ENCODE results near the gene LY6G5C.

The LY6G5C gene

GRCh38 chr6:31642798-31643570 lies 37.9 kb downstream of the LY6G5C start:
- Histone ChIP-seq H3K27ac (no peak overlapping the region), H3K9me3 (no peaks in the 10 kb centered on the region), H3K4me2 (no peak overlapping the region), H4K20me1 (peaks cover 77% of the 10 kb centered on the region), H3K4me3 (no peak overlapping the region), H3K9ac (no peak overlapping the region), H3K27me3 (no peaks in the 10 kb centered on the region), H3K36me3 (peaks cover 99% of the 10 kb centered on the region), H3K4me1 (no peaks in the 10 kb centered on the region)
- no peak for TF ChIP-seq Cebpa-rat (IDR thresholded peaks at IDR 0.05)

GRCh38 chr6:31641370-31641769 lies 39.5 kb downstream of the LY6G5C start:
- Histone ChIP-seq H3K4me2 (no peak overlapping the region), H3K36me3 (peaks cover 97% of the 10 kb centered on the region), H3K4me1 (peaks cover 10% of the 10 kb centered on the region; the same call in 1 of the 2 replicates), H3K27me3 (no peaks in the 10 kb centered on the region), H3K27ac (no peak overlapping the region), H4K20me1 (peaks cover 89% of the 10 kb centered on the region), H3K9me3 (no peaks in the 10 kb centered on the region), H3K9ac (no peak overlapping the region), H3K4me3 (no peak overlapping the region)
- TF ChIP-seq Cebpa-rat (IDR thresholded peaks at IDR 0.05): no peak

- Histone ChIP-seq H3K9ac (no peak overlapping the region), H3K4me2 (no peak overlapping the region), H4K20me1 (peaks cover 89% of the 10 kb centered on the region), H3K4me1 (peaks cover 12% of the 10 kb centered on the region; the same call in 1 of the 2 replicates), H3K4me3 (no peak overlapping the region), H3K27ac (no peak overlapping the region), H3K36me3 (peaks cover 97% of the 10 kb centered on the region), H3K27me3 (no peaks in the 10 kb centered on the region), H3K9me3 (no peaks in the 10 kb centered on the region)
- TF ChIP-seq Cebpa-rat (IDR thresholded peaks at IDR 0.05): no peak
Observed at GRCh38 chr6:31640612-31641011, 40.3 kb downstream of the LY6G5C start.

DNA sequence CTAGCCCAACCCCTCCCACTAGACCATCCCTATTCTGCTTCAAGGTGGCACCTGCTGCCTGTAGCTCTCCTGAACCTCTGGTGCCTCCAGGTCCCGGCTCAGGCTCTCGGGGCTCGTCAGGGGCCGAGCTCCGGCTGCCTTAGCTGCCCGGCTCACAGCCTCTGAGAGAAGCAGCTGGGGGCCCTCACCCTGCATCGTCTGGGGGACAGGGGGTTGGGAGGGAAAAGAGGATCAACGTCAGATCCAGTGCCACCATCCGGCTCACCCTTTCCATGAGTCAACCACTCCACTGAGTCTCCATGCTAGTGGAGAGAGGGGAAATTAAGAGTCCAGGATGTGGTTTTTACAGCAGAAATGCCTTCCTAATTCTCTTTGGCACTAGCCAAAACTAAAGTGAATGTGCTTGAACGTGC lies 41.4 kb downstream of the LY6G5C start:
- H3K36me3 ChIP-seq: peaks cover 97% of the 10 kb centered on the region
- no peak for TF ChIP-seq Cebpa-rat (IDR thresholded peaks at IDR 0.05)
- peaks cover 12% of the 10 kb centered on the region; the same call in 1 of the 2 replicates for H3K4me1 ChIP-seq
- no peaks in the 10 kb centered on the region for H3K9me3 ChIP-seq
- no peak overlapping the region for H3K9ac ChIP-seq
- H3K27ac ChIP-seq: 0 out of 2 replicates have a peak overlapping the region, but pooled peaks have one; percentile 18
- H3K4me3 ChIP-seq: no peak overlapping the region
- H4K20me1 ChIP-seq: peaks cover 92% of the 10 kb centered on the region
- H3K27me3 ChIP-seq: no peaks in the 10 kb centered on the region
- H3K4me2 ChIP-seq: no peak overlapping the region

- Histone ChIP-seq H3K4me3 (no peak overlapping the region), H4K20me1 (peaks cover 92% of the 10 kb centered on the region), H3K4me1 (peaks cover 12% of the 10 kb centered on the region; the same call in 1 of the 2 replicates), H3K27ac (0 out of 2 replicates have a peak overlapping the region, but pooled peaks have one; percentile 18), H3K27me3 (no peaks in the 10 kb centered on the region), H3K4me2 (no peak overlapping the region), H3K9ac (no peak overlapping the region), H3K9me3 (no peaks in the 10 kb centered on the region), H3K36me3 (peaks cover 97% of the 10 kb centered on the region)
- TF ChIP-seq Cebpa-rat (IDR thresholded peaks at IDR 0.05): no peak
Observed at GRCh38 chr6:31639043-31639442, 41.8 kb downstream of the LY6G5C start.

GRCh38 chr6:31636698-31637596 lies 43.9 kb downstream of the LY6G5C start:
- Histone ChIP-seq H3K4me1 (peaks cover 12% of the 10 kb centered on the region; the same call in 1 of the 2 replicates), H3K4me3 (no peak overlapping the region), H3K9me3 (no peaks in the 10 kb centered on the region), H3K36me3 (peaks cover 98% of the 10 kb centered on the region), H4K20me1 (peaks cover 97% of the 10 kb centered on the region), H3K4me2 (peak overlapping the region; percentile 19; the same call in 1 of the 2 replicates), H3K27me3 (no peaks in the 10 kb centered on the region), H3K9ac (no peak overlapping the region), H3K27ac (no peak overlapping the region)
- no peak for TF ChIP-seq Cebpa-rat (IDR thresholded peaks at IDR 0.05)

DNA sequence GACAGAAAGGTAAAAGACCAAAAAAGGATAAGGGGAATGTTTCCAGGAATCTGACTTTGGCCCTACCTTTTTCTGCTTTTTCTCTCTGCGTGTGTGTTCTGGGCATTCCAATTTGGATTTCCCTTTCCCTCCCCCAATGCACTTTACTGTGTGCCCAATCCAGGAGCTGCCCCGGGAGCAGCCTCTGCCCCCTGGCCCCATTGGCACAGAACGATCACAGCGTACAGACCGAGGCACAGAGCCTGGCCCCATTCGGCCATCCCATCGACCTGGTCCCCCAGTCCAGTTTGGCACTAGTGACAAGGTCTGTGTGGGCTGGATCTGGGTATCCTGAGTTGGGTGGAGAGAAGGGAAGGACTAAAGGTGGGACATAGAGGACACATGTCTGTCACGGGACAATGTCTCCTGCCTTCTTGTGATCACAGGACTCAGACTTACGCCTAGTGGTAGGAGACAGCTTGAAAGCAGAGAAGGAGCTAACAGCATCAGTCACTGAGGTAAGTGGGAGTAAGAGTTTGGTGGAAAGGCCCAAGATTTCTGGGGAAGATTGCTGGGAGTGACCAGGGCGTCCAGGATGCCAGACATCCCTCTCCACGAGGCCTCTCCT lies 45.8 kb downstream of the LY6G5C start:
- Histone ChIP-seq H3K36me3 (peaks cover 98% of the 10 kb centered on the region), H3K4me3 (no peak overlapping the region), H3K27me3 (no peaks in the 10 kb centered on the region), H3K4me2 (no peak overlapping the region), H3K4me1 (peaks cover 12% of the 10 kb centered on the region; the same call in 1 of the 2 replicates), H3K27ac (no peak overlapping the region), H4K20me1 (peaks cover 97% of the 10 kb centered on the region), H3K9me3 (no peaks in the 10 kb centered on the region), H3K9ac (peak overlapping the region; percentile 41; the same call in 1 of the 2 replicates)
- TF ChIP-seq Cebpa-rat (IDR thresholded peaks at IDR 0.05): no peak

GRCh38 chr6:31634131-31634530 lies 46.7 kb downstream of the LY6G5C start:
- no peaks in the 10 kb centered on the region for H3K9me3 ChIP-seq
- no peak for TF ChIP-seq Cebpa-rat (IDR thresholded peaks at IDR 0.05)

GRCh38 chr6:31633447-31633846 lies 47.4 kb downstream of the LY6G5C start:
- Histone ChIP-seq H3K4me1 (peaks cover 12% of the 10 kb centered on the region; the same call in 1 of the 2 replicates), H3K9ac (no peak overlapping the region), H3K27me3 (no peaks in the 10 kb centered on the region), H3K4me3 (no peak overlapping the region), H4K20me1 (peaks cover 97% of the 10 kb centered on the region), H3K36me3 (peaks cover 98% of the 10 kb centered on the region), H3K9me3 (no peaks in the 10 kb centered on the region), H3K27ac (no peak overlapping the region), H3K4me2 (no peak overlapping the region)
- no peak for TF ChIP-seq Cebpa-rat (IDR thresholded peaks at IDR 0.05)

More at GRCh38 chr6:31634131-31634530, 46.7 kb downstream of the LY6G5C start:
- Histone ChIP-seq H3K36me3 (peaks cover 98% of the 10 kb centered on the region), H4K20me1 (peaks cover 97% of the 10 kb centered on the region), H3K4me2 (no peak overlapping the region), H3K4me3 (no peak overlapping the region), H3K4me1 (peaks cover 12% of the 10 kb centered on the region; the same call in 1 of the 2 replicates), H3K9ac (no peak overlapping the region), H3K27me3 (no peaks in the 10 kb centered on the region), H3K27ac (no peak overlapping the region)

All from BLaER1 (cell line).